Brain pericyte (primary cell): Measurements from ENCODE around the gene ORM2.
A peak's percentile ranks its signal among the peaks of the same experiment; 100 is the strongest.
"Not testable (repeated sequence)": the region's sequence is repeated elsewhere in the genome, so short reads cannot be mapped to it uniquely, and the experiment has no call there.

ENCODE experiments used
- DNase-seq: peaks from one replicate; pipeline ENCODE4 v3.0.0-alpha.2; 2012; ENCODE audit warnings: low read depth, low spot score

The ORM2 gene

DNA sequence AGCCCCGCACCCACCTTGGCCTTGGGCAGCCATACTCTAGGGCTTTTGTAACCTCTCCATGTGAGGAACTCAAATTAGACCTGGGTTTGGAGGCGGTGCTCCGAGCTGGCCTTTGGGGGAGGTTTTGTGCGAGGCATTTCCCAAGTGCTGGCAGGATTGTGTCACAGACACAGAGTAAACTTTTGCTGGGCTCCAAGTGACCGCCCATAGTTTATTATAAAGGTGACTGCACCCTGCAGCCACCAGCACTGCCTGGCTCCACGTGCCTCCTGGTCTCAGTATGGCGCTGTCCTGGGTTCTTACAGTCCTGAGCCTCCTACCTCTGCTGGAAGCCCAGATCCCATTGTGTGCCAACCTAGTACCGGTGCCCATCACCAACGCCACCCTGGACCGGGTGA lies at the start of gene ORM2:
Gene ORM2 (plus strand): TSS at position 245 of the 398 bp plus-strand sequence. CDS start 36 bp downstream, at position 281.
- not testable (repeated sequence) for DNase-seq

DNA sequence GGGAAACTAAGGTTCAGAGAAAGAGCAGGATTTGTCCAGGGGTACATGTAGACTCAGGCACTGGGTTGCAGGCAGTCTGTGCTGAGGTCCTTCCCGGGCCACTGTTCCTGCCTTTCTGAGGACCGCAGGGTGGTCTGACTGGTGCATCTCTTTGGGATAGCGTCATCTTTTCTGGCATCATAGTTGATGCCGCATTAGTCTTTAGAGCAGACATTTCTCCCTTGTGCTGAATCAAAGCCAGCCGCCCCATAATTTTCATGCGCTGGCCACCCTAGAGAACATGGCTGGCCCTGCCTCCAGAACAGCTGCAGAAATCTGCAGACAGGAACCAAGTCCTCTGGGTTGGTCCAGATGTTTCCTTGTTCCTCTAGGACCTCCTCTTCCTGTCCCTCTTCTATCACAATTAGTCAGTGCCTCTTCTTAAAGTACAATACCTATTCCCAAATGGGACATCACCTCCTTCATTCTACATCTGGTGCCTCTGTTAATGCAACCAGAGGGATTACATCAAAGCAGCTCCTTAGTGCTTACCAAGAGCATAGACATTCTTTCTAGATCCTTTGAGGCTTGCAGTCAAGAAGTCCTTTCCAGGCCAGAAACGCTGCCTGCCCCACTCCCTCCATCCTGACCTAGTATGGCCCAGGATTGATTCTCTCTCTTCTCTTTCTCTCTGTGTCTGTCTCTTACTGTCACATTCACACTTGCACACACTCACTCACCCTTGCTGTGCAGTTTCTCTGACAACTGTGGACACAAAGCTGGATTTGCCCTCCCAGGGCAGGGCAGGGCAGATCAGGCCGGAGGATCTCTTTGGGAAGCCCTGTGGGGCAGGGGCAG lies 48.8 kb upstream of the ORM2 start:
- no peak for DNase-seq

DNA sequence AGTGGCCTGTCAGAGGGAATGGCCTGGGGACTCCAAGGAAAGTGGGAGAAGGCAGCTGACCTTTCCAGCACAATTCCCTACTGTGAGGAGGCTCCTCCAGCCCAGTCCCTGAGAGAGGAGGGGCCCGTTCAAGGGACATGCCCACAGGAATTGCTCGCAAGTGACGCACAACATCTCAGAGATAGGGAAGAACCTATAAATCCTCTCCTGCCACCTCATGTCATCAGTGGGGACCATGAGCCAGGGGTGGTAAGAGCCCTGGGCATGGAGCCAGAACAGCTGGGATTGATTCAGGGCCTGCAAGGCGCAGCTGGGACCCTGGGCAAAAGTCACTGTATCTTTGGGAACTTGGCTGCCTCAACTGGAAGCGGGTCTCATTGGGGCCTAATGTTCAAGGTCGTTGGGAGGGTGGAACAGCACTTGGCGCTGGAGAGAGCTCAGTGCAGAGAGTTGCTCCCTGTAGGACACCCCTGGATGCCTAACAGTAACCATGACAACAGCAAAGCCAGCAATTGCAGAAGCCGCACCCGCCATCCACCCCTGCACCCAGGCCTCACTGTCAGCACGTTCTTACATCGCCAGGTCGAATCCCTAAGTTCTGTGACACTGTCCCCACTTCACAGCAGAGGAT lies 48.1 kb upstream of the ORM2 start:
- DNase-seq, result no peak

DNA sequence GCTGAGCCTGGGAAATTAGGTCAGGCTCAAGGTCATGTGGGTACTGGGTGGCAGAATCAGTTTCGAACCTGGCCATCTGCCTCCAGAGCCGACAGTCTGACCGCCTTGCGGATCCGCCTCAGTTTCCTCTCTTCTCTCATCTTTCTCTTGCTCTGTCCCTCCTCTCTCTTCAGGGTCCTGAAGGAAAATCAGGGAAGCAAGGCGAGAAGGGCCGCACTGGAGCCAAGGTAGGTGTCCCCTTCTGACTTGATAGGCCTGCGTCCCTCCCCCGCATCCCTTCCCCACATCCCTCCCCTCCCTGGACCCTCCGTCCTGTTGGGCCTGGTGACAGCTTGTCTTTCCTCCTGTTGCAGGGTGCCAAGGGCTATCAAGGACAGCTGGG lies 47.6 kb upstream of the ORM2 start:
- DNase-seq, result no peak

DNA sequence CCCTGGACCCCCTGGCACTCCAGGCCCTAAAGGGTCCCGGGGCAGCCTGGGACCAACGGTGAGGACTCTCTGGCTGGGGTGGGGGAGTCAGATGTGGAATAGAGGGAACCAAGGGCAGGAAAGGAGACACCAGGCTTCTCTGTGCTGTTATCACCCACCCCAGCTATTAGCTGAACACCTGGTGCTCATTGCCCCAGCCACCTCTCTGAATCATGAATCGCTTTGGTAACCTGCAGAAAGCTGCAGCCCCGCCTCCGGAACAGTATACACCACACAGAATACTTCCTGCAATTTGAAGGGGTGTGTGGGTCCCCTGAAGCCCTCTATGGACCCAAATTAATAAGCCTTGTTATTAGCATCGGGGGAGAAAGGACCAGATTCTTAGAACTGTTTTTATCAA lies 47.2 kb upstream of the ORM2 start:
- DNase-seq, result no peak

DNA sequence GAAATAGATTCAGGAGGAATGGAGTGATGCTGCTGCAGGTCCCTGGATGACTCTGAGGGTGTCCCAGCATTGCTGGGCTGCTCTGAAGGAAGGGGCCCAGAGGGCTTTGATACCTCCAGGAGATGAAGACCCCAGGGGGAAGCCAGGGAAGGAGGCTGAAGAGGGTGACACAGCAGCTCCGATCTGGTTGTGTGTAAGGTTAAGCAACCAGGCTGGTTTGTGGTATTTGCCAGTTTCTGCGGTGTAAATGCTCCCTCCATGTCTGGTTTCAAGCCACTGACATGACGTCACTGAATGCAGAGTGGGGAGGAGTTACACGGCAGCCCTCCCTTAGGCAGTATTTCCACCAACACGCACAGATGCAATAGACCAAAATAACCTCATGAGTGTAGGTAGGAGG lies 46.7 kb upstream of the ORM2 start:
- no peak for DNase-seq

DNA sequence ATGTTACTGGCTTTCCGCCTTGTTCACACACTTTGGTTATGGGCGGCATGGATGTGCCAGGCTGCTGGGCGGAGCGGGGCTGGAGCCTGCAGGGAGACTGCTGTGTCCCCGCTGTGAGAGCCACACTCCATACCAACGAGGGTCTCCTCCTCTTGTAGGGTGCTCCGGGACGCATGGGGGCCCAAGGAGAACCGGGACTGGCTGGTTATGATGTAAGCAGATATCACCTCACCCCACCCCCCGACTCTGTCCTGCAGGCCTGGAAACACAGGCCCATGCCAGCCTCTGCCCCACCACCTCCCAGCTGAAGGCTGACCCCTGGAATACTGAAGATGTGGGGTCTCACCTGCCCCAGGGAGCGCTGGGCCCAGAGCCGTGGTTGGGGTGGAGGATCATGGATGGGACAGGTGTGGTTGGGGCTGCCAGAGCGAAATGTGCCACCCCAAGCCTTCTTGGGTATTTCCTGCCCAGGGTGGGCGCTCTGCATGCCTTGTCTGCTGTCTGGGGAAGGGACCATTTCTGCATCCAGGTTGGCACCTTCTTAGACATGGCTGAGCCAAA lies 46.0 kb upstream of the ORM2 start:
- DNase-seq, result no peak

DNA sequence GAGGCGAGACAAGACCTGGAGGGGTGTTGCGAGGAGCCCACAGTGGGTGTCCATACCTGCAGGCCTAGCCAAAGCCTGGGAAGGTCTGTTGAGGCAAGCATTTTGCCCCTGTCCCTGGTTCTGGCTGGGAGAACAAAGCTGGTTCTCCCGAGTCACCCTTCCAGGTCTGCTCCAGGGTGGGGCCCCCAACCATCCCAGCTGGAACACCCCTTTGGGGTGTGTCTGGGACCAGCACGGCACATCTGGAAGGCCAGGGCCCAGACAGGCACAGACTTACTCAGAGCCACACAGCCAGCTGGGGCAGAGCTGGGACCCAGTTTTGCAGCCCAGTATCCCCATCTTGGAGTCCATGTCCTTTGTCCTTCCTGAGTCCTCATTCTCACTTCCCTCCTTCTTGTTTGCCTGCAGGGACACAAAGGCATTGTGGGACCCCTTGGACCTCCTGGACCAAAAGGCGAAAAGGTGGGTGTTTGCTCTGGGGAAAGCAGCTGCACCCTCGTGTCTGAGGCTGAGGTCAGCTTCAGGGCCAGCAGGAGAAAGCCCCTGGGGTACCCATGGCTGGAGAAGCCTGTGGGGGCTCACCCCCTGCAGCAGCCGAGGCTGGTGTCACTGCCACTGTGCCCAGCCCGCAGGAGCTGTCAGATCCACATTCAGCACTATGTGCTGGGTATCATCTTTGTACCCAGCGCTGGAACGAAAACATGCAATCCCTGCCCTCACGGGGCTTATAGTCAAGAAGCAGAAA lies 45.2 kb upstream of the ORM2 start:
- no peak for DNase-seq

DNA sequence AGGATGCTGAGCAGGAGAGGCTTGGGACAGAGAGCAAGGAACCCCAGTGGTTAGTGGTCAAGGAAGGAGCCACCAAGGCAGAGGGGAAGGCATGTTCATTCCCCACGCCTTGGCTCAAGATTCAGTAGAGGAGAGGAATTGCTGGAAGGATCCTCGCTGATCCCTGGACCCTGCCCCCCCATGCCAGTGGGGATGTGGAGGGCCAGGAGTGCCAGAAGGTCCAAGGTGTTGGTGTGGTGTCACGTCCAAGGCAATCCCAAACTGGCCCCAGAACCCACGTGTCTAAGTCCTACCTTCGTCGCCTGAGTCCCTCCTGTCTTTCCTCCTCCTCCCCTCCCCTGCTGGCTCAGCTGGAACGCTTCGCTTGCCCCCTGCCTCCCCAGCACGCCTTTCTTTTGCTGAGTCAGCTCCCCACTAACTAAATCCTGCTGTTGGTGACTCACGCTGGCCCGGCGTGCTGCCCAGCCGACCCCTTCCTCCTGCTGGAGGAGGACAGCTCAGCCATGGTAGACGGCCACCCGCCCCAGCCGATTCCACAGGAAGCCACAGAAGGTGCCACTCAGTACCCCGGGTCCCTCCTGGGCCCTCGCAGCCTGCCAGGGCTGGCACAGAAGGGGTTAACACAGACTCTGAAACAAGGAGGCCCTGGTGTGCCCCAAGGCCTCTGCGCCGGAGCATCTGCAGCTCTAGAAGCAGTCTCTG lies 44.4 kb upstream of the ORM2 start:
- DNase-seq, result peak; percentile 82

DNA sequence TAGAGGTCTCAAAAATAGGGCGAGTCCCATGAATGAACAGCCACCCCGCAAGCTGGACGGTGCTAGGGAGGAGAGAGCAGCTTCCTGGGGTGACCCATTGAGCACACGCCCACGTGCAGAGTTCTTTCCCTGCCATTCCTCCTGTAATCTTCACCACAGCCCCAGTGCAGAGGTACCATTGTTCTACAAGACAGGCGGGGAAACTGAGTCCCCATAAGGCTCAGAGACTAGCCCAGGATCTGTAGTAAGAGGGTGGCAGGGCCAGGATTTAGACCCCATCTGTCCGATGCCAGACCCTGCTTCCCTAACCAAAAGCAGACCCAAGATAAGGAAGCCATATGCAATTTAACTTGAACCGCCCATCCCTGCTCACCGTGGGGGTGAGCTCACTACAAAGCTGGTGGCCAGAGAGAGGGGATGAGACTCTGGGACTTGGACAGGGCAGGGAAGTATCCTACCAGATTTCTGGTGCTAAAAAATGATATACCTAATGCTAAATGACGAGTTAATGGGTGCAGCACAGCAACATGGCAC lies 43.5 kb upstream of the ORM2 start:
- DNase-seq, result no peak

DNA sequence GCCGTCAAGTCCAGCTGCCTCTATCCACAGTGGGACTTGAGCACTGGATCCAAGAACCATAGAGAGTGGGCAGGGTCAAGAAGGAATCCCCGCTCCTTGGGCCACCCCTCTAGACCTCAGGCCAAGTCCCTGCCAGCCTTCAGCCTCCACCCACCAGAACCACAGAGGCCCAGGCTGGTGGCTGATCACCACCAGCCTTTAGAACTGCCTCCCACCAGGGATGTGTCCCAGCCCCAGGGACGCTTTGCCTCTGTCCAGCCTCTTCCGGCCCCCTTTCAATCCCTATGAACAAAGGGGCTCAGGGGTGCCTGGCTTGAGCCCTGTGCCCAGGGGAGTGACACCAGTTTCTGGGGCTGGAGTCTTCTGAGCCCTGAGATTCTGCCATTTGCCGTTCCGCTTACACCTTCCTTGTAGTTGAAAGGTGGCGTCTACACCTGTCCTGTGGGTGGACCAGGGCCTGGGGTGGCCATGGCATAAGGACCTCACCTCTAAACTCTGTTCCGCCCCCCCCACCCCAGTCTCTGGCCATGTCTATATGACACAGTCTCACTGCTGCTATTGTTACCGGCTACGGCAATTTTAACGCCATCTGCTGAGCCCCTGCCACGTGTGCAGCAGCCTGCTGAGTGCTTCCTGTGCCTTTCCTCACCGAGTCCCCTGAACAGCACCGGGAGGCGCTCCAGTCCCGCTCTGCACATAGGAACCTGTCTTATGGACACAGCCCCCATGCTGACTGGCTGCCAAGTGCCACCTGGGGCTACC lies 42.5 kb upstream of the ORM2 start:
- no peak for DNase-seq

DNA sequence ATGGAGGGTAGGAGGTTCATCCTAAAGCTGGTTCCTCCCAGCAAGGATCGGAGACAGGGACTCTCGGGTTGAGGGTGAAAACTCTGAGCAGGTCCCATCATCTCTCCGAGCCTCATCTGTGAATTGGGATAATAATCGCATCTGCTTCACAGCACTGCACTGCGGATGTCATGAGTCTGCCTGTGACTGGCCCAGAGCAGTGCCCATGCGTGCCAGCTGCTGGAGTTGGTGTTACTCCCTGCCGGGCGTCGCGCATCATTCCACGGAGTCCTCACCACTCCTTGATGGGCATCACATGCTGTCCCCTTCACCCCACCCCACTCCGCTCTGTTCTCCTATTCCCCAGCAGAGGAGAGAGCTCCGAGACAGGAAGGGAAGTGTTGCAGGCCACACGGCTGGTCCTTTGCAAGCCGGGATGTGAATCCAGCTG lies 41.9 kb upstream of the ORM2 start:
- DNase-seq, result no peak

DNA sequence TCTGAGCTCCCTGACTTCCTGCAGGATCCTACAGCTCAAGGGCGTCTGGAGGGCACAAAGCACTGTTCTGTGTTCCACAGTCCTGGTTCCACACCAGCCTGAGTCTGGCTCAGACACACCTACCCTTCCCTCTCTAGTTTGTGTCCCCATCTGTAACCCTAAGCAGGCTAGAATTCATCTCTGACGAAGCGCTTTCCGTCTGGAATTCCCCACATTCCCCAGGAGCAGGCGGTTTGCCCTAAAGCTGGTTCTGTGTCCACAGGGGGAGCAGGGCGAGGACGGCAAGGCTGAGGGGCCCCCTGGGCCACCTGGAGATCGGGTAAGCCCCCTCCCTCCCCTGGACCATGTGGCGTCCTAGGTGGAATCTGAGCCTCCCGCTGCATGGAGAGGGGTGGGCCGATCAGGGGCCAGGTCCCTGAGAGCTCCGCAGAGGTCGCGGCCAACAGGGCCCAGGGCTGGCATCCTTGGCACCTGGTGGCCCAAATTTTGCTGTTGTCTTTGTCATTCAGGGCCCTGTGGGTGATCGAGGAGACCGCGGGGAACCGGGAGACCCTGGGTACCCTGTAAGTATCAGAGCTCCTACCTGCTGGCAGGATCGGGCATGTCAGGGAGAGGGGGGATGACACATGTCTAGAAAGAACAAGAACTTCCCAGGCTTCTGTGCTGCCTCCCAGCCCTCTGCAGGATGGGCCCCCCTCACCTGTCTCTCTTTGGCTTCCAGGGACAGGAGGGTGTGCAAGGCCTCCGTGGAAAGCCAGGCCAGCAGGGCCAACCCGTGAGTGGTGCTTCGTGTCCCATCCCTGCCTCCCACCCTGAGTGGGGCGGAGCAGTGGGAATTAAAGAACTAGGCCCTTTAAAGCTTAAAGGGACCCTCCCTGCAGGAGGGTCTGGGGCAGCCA lies 41.2 kb upstream of the ORM2 start:
- DNase-seq, result no peak

DNA sequence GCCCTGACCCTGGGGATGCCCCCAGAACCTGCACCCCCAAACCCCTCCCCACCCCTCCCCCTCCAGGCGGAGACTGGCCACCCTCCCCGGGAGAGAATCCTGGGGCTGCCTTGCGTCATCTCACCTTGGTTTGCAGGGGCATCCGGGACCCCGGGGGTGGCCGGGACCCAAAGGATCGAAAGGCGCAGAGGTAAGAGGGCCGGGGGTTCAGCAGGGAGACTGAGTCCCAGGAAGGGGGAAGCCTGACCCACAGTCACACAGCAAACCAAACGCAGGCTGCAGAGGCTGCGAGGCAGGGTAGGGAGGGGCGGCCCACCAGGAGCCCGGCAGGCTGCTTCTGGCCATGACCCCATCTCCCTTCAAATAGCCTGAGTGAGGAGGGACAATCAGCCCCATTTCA lies 40.6 kb upstream of the ORM2 start:
- DNase-seq, result no peak

DNA sequence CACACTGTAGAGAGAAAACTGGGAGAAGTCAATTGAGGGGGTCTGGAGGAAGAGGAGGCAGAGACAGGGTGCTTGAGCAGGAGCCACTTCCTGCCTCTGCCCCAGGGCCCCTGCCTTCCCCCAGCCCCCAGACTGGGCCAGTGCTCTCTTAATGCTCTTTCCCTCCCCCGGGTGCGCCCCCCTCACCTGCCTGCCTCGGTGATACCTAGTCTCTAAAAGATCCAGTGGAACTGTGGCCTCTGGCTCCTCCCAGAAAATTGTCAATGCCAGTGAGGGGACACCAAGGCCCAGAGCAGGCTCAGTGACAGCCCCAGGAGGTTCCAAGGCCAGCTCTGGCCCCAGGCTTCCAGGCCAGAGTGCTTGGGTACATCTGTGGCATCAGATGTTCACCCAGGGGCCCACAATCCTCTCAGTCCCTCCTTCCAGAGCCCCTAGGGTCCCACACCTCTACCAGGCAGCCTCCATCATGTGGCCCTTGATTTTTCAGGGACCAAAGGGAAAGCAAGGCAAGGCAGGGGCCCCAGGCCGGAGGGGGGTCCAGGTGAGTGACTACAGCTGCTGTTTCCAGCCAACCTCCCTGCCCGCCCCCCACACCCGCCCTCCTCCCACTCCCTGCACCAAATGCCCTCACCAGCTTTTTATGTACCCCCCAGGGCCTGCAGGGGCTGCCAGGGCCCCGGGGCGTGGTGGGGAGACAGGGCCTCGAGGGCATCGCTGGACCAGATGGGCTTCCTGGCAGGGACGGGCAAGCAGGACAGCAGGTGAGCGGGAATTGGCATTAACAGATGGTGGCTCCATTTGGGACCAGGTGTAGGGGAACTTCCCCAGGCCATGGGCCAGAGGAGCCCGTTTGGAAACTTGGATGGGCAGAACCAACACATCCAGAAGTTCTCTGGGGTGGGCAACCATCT lies 39.8 kb upstream of the ORM2 start:
- no peak for DNase-seq

DNA sequence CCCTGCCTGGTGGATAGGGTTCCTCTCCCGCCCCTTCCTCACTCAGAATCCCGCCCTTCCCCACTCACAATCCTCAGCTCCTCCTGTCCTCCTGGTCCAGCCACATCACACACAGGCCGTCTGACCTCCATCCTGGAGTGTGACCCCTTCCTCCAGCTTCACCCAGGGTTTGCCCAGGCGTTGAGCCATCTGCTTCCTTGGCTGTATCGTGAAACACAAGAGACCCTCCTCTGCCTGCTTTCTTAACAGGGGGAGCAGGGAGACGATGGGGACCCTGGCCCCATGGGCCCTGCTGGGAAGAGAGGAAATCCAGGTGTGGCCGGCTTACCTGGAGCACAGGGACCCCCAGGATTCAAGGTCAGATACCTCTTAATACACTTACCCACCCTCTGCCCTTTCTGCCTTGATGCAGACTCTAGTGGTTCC lies 39.1 kb upstream of the ORM2 start:
- DNase-seq, result no peak

DNA sequence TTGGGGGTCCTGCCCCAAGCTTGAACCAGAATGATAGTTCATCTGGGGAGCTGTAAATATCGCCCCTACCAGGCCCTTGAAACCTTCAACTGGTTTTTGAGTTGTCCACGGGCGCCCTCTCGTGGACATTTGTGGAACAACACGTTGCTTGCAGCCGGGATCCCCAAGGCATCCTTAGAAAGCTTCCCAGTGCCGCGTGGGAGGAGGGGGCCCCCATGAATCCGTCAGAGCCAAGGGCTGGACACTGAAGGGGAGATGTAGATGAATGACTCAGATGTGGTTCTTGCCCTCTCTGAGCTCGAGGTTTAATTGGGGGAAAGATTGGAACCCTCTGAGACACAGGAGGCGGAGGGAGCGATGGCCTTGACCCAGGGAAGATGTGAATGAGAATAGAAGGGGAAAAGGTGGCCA lies 38.6 kb upstream of the ORM2 start:
- no peak for DNase-seq

DNA sequence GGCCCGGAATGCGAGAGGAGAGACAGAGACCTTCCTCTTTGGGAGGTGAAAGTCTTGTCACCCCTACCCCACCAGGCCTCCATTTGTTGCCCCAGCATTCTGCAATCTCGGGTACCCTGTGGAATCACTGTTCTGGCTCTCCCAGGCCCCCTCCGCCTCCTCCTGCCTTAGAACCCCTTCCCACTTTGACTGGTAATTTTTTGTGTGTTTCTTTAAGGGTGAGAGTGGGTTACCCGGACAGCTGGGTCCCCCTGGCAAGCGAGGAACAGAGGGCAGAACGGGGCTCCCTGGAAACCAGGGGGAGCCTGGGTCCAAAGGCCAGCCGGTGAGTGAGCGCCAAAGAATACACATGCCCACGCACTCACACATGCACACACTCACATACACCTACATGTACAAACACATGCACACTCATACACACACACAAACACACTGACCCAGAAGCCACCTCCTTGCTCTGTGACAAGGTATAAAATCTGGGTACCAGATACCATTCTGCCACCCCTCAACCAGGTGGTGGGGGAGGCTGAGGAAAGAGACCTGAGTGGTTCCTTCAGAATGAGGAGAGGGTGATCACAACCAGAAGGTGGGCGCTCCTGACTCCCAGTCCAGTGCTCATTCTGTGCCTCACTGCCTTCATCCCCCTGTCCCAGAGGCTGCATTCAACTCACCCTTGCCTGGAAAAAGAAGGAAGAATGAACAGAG lies 37.6 kb upstream of the ORM2 start:
- no peak for DNase-seq
